PC-3 (cell line): ENCODE results near the gene FBXO11. TPM values are rescaled to one million over a fixed set of nuclear protein-coding genes. Genes with fewer than 3 reads are reported as not detected.

ENCODE experiments used
- ATAC-seq: fragments of 200-7000 bp; cut with Tn5 transposase; 2 replicates; pipeline ENCODE4 v1.9.1; 2020; ENCODE audit warnings: mild to moderate bottlenecking, moderate library complexity
- BruUV-seq: library from RNA; stranded (reverse); fragments of 400-500 nt; replicated peaks from 2 replicates; lab custom pipeline; 2021; lab: Mats Ljungman, UMichigan
- CTCF ChIA-PET: fragments of 300-600 bp; sonication (Branson Sonifier 250); formaldehyde crosslinking; loops from one replicate; lab custom pipeline; 2022; ENCODE audit warnings: antibody characterized with exemption; lab: Charles Lee
- POLR2A ChIA-PET: fragments of 300-600 bp; sonication (Branson Sonifier 250); formaldehyde crosslinking; loops from one replicate; lab custom pipeline; 2022; ENCODE audit warnings: antibody characterized with exemption; ENCODE audit not compliant: unreplicated experiment; lab: Charles Lee
- DNase-seq: peaks from one replicate; pipeline ENCODE4 v3.0.0-alpha.2; 2015
- H2AFZ ChIP-seq: fragments of 300-600 bp; sonication (generic); 2 replicates; pipeline ENCODE4 v1.6.0; 2016; ENCODE audit warnings: antibody characterized with exemption, low read length
- H3F3A ChIP-seq: fragments of 300-600 bp; sonication (generic); one replicate; pipeline ENCODE4 v1.6.0; 2017; ENCODE audit warnings: antibody characterized with exemption, low read length, control low read depth, mild to moderate bottlenecking; ENCODE audit not compliant: unreplicated experiment
- H3K27ac ChIP-seq: fragments of 300-600 bp; sonication (generic); 2 replicates; pipeline ENCODE4 v1.5.1; 2016; ENCODE audit warnings: mild to moderate bottlenecking, low read length
- H3K27me3 ChIP-seq: fragments of 300-600 bp; sonication (generic); 2 replicates; pipeline ENCODE4 v1.6.1; 2016; ENCODE audit warnings: low read length, mixed read lengths
- H3K36me3 ChIP-seq: fragments of 300-600 bp; sonication (generic); 2 replicates; pipeline ENCODE4 v1.6.1; 2016; ENCODE audit warnings: low read depth, mixed run types, low read length, mixed read lengths
- H3K4me1 ChIP-seq: fragments of 300-600 bp; sonication (generic); 2 replicates; pipeline ENCODE4 v1.5.1; 2016; ENCODE audit warnings: low read length; ENCODE audit not compliant: insufficient read depth
- H3K4me2 ChIP-seq: fragments of 300-600 bp; sonication (generic); 2 replicates; pipeline ENCODE4 v1.6.0; 2016; ENCODE audit warnings: low read length
- H3K4me3 ChIP-seq: fragments of 300-600 bp; sonication (generic); 2 replicates; pipeline ENCODE4 v1.5.1; 2016; ENCODE audit warnings: mild to moderate bottlenecking, low read length, mixed read lengths
- H3K79me2 ChIP-seq: fragments of 300-600 bp; sonication (generic); 2 replicates; pipeline ENCODE4 v1.6.1; 2017; ENCODE audit warnings: low read length, mixed read lengths
- H3K9ac ChIP-seq: fragments of 300-600 bp; sonication (generic); 2 replicates; pipeline ENCODE4 v1.6.0; 2016; ENCODE audit warnings: mild to moderate bottlenecking, low read length
- H3K9me2 ChIP-seq: fragments of 300-600 bp; sonication (generic); replicated peaks from 2 replicates; pipeline ENCODE4 v1.6.1; 2016; ENCODE audit warnings: mixed run types, low read length, mixed read lengths
- H3K9me3 ChIP-seq: fragments of 300-600 bp; sonication (generic); 2 replicates; pipeline ENCODE4 v1.6.1; 2016; ENCODE audit warnings: low read length, mixed read lengths
- H4K20me1 ChIP-seq: fragments of 300-600 bp; sonication (generic); 2 replicates; pipeline ENCODE4 v1.6.1; 2016; ENCODE audit warnings: low read length, mixed read lengths
- CTCF ChIP-seq: fragments of 300-600 bp; sonication (generic); conservative IDR thresholded peaks from 2 replicates; pipeline ENCODE4 v1.5.1; 2017; ENCODE audit warnings: antibody characterized with exemption, low read depth, mild to moderate bottlenecking, low read length
- EZH2 ChIP-seq: fragments of 300-600 bp; sonication (generic); IDR thresholded peaks from one replicate; pipeline ENCODE4 v1.6.1; 2017; ENCODE audit warnings: antibody characterized with exemption, mild to moderate bottlenecking, low read length; ENCODE audit not compliant: unreplicated experiment
- EZH2phosphoT487 ChIP-seq: fragments of 300-600 bp; sonication (generic); IDR thresholded peaks from 2 replicates; pipeline ENCODE4 v1.6.1; 2018; ENCODE audit warnings: mild to moderate bottlenecking, antibody characterized with exemption, low read length, borderline replicate concordance
- intact Hi-C: fragments of 100-400 bp; cut with micrococcal nuclease; formaldehyde crosslinking; loops from 2 replicates; pipeline ENCODE4 v1.9.0; 2023
- total RNA-seq: library from RNA; depleted of rRNA; stranded (reverse); fragments of >200 nt; gene quantifications from 2 replicates; pipeline ENCODE4 v1.2.3, GENCODE V29; 2014

The FBXO11 gene
- total RNA-seq, 1 experiment from 2014 or later, result 34.8 TPM

GRCh38 chr2:47946593-47946992 lies 40.3 kb upstream of the FBXO11 start:
- intact Hi-C loops, result no loop called here
- Histone ChIP-seq H3K36me3 (no peaks in the 10 kb centered on the region), H3K4me1 (no peaks in the 10 kb centered on the region), H3F3A (no peaks in the 10 kb centered on the region), H3K4me2 (no peak overlapping the region), H3K9me2 (no peaks in the 10 kb centered on the region), H3K79me2 (no peaks in the 10 kb centered on the region), H3K27ac (no peak overlapping the region), H3K27me3 (peaks cover 47% of the 10 kb centered on the region), H2AFZ (no peak overlapping the region), H3K9me3 (no peaks in the 10 kb centered on the region), H4K20me1 (no peaks in the 10 kb centered on the region), H3K4me3 (no peak overlapping the region), H3K9ac (no peak overlapping the region)
- BruUV-seq, result no TSS peak
- DNase-seq (no peak), ATAC-seq (no peak)
- ChIA-PET POLR2A (no interaction called here), CTCF (no interaction called here)
- TF ChIP-seq CTCF, result no peak
- TF ChIP-seq EZH2phosphoT487, result no peak
- no peak for TF ChIP-seq EZH2

GRCh38 chr2:47945046-47945781 lies 38.9 kb upstream of the FBXO11 start:
- no peak overlapping the region for H3K4me3 ChIP-seq
- CTCF ChIA-PET, result interaction anchor here (0.6 kb wide), 1 partner anchor 20 kb away, joined by 3 read pairs; no protein-coding TSS in a partner anchor
- TF ChIP-seq EZH2phosphoT487 (no peak), CTCF (no peak), EZH2 (no peak)
- H3K9me2 ChIP-seq, result no peaks in the 10 kb centered on the region
- POLR2A ChIA-PET, result no interaction called here
- H3K36me3 ChIP-seq, result no peaks in the 10 kb centered on the region
- H3K4me1 ChIP-seq, result no peaks in the 10 kb centered on the region
- no peak for DNase-seq
- intact Hi-C loops, result no loop called here
- H3K27ac ChIP-seq, result no peak overlapping the region
- no peak overlapping the region for H3K4me2 ChIP-seq
- no peak overlapping the region for H2AFZ ChIP-seq
- H4K20me1 ChIP-seq, result no peaks in the 10 kb centered on the region
- H3F3A ChIP-seq, result no peaks in the 10 kb centered on the region
- H3K27me3 ChIP-seq, result peaks cover 39% of the 10 kb centered on the region
- no TSS peak for BruUV-seq
- H3K79me2 ChIP-seq, result no peaks in the 10 kb centered on the region
- H3K9me3 ChIP-seq, result no peaks in the 10 kb centered on the region
- H3K9ac ChIP-seq, result no peak overlapping the region
- ATAC-seq, result no peak

GRCh38 chr2:47941936-47942335 lies 35.6 kb upstream of the FBXO11 start:
- Histone ChIP-seq H3K4me1 (no peaks in the 10 kb centered on the region), H3F3A (no peaks in the 10 kb centered on the region), H3K9ac (no peak overlapping the region), H3K9me3 (no peaks in the 10 kb centered on the region), H3K27me3 (peaks cover 29% of the 10 kb centered on the region), H3K79me2 (no peaks in the 10 kb centered on the region), H2AFZ (no peak overlapping the region), H3K27ac (no peak overlapping the region), H4K20me1 (no peaks in the 10 kb centered on the region), H3K9me2 (no peaks in the 10 kb centered on the region), H3K36me3 (no peaks in the 10 kb centered on the region), H3K4me3 (no peak overlapping the region), H3K4me2 (no peak overlapping the region)
- no peak for TF ChIP-seq EZH2
- TF ChIP-seq CTCF, result no peak
- no peak for TF ChIP-seq EZH2phosphoT487
- intact Hi-C loops, result no loop called here
- POLR2A ChIA-PET, result no interaction called here
- BruUV-seq, result no TSS peak
- CTCF ChIA-PET, result no interaction called here
- DNase-seq, result no peak
- no peak for ATAC-seq
